Neural progenitor cell (in vitro differentiated cells): ENCODE measurements around the gene FREM1. TPM values are rescaled to one million over a fixed set of nuclear protein-coding genes. Genes with fewer than 3 reads are reported as not detected.

Source experiments
- DNase-seq: peaks from one replicate; pipeline ENCODE4 v3.0.0-alpha.2; 2016; ENCODE audit warnings: low spot score
- H2AFZ ChIP-seq: fragments of 200-600 bp; sonication (generic); replicated peaks from 2 replicates; pipeline ENCODE4 v1.6.1; 2016; ENCODE audit warnings: antibody characterized with exemption
- H3F3A ChIP-seq: fragments of 200-600 bp; sonication (generic); 2 replicates; pipeline ENCODE4 v1.6.1; 2016; ENCODE audit warnings: antibody characterized with exemption, low read depth
- H3K27ac ChIP-seq: fragments of 200-600 bp; sonication (generic); 2 replicates; pipeline ENCODE4 v1.5.1; 2016; ENCODE audit warnings: mild to moderate bottlenecking
- H3K27me3 ChIP-seq: fragments of 200-600 bp; sonication (generic); 2 replicates; pipeline ENCODE4 v1.6.1; 2016; ENCODE audit warnings: mild to moderate bottlenecking, moderate library complexity
- H3K36me3 ChIP-seq: fragments of 200-600 bp; sonication (generic); 2 replicates; pipeline ENCODE4 v1.5.1; 2016
- H3K4me1 ChIP-seq: fragments of 200-600 bp; sonication (generic); 2 replicates; pipeline ENCODE4 v1.6.1; 2016; ENCODE audit warnings: mixed run types
- H3K4me2 ChIP-seq: fragments of 200-600 bp; sonication (generic); 2 replicates; pipeline ENCODE4 v1.6.1; 2016
- H3K4me3 ChIP-seq: fragments of 200-600 bp; sonication (generic); 2 replicates; pipeline ENCODE4 v1.5.1; 2016
- H3K79me2 ChIP-seq: fragments of 200-600 bp; sonication (generic); 2 replicates; pipeline ENCODE4 v1.6.1; 2016; ENCODE audit warnings: low read depth
- H3K9ac ChIP-seq: fragments of 200-600 bp; sonication (generic); 2 replicates; pipeline ENCODE4 v1.6.1; 2016
- H3K9me3 ChIP-seq: fragments of 200-600 bp; sonication (generic); 2 replicates; pipeline ENCODE4 v1.5.1; 2016; ENCODE audit warnings: low read depth
- H4K20me1 ChIP-seq: fragments of 200-600 bp; sonication (generic); 2 replicates; pipeline ENCODE4 v1.6.1; 2016; ENCODE audit warnings: low read depth
- H3K27ac Mint-ChIP-seq: 3 replicates; pipeline ENCODE4 v1.8.0; 2021; ENCODE audit warnings: mixed read lengths
- H3K27me3 Mint-ChIP-seq: 2 replicates; pipeline ENCODE4 v1.8.0; 2022; ENCODE audit warnings: low read depth, mild to moderate bottlenecking, inconsistent platforms, moderate library complexity, mixed read lengths; ENCODE audit not compliant: insufficient read depth
- H3K36me3 Mint-ChIP-seq: 3 replicates; pipeline ENCODE4 v1.8.0; 2021; ENCODE audit warnings: mixed read lengths
- H3K4me1 Mint-ChIP-seq: 3 replicates; pipeline ENCODE4 v1.8.0; 2021; ENCODE audit warnings: mixed read lengths
- H3K4me3 Mint-ChIP-seq: 3 replicates; pipeline ENCODE4 v1.8.0; 2021; ENCODE audit warnings: mild to moderate bottlenecking, moderate library complexity, mixed read lengths
- H3K9me3 Mint-ChIP-seq: 3 replicates; pipeline ENCODE4 v1.8.0; 2020; ENCODE audit warnings: mixed read lengths
- EZH2 ChIP-seq: fragments of 200-600 bp; sonication (generic); IDR thresholded peaks from 2 replicates; pipeline ENCODE4 v1.6.1; 2017; ENCODE audit warnings: antibody characterized with exemption, mild to moderate bottlenecking, moderate library complexity
- EZH2phosphoT487 ChIP-seq: fragments of 200-600 bp; sonication (generic); IDR thresholded peaks from 2 replicates; pipeline ENCODE4 v1.6.1; 2017; ENCODE audit warnings: antibody characterized with exemption
- small RNA-seq: library from RNA; depleted of rRNA; stranded (forward); fragments of <200 nt; gene quantifications from one replicate; pipeline ENCODE3, GENCODE V24; 2015
- total RNA-seq: library from RNA; depleted of rRNA; stranded (reverse); fragments of >200 nt; gene quantifications from 2 replicates; pipeline ENCODE4 v1.2.3, GENCODE V29; 2015; ENCODE audit warnings: low replicate concordance
- TF ChIP-seq, protein P1 (sequence below): fragments of 200-600 bp; sonication (generic); IDR thresholded peaks from 2 replicates; pipeline ENCODE4 v1.5.1; 2017; ENCODE audit warnings: antibody characterized with exemption, mild to moderate bottlenecking

Gene FREM1
- total RNA-seq, 1 donor from 2014 or later: 1.2 TPM

DNA sequence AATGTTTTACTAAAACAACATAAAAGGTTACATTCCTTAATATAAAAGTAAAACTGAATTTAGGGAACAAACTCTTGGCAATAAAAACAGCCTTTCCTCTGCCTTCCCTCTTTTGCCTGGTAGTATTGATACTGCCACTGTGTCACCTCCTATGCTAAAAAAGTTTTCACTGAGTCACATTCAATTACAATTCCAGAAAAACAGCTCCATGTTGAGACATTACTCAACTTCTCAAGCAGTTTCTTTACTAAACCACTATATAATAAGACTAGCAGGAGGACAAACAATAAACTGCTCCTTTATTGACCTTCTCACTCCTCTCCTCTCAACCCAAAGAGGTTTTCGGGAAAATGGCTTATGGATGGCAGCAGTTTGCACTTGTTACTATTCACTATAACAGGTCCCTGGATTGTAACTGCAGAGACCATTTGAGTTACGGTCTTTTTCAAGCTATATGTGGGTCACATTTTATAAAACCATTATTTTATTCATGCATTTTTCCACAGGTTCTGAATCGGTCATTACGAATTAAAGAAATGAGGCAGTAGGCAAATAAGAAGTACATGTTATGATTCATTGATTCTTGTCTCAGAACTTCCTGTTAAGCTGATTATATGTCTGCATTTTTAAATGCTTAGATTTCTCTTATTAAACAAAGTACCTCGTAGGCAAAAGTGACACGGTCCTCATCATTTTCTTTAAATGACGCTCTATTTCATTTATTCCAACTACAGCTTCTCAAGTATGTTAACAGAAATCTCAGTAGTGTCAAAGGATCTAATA is 219.1 kb downstream of the FREM1 start:
- Histone ChIP-seq H4K20me1 (no peaks in the 10 kb centered on the region), H2AFZ (no peak overlapping the region), H3K9me3 (no peaks in the 10 kb centered on the region), H3K36me3 (no peaks in the 10 kb centered on the region), H3K9ac (no peak overlapping the region), H3K4me3 (no peak overlapping the region), H3K4me2 (peak overlapping the region; percentile 24), H3K27me3 (no peaks in the 10 kb centered on the region), H3K4me1 (peaks cover 13% of the 10 kb centered on the region), H3F3A (peaks cover 2% of the 10 kb centered on the region), H3K27ac (no peak overlapping the region), H3K79me2 (peaks cover 33% of the 10 kb centered on the region)
- no peaks in the 10 kb centered on the region for H3K9me3 Mint-ChIP-seq
- no peaks in the 10 kb centered on the region for H3K27me3 Mint-ChIP-seq
- peaks cover 13% of the 10 kb centered on the region for H3K36me3 Mint-ChIP-seq
- H3K4me1 Mint-ChIP-seq: peaks cover 31% of the 10 kb centered on the region
- TF ChIP-seq EZH2phosphoT487: no peak
- TF ChIP-seq, protein P1, sequence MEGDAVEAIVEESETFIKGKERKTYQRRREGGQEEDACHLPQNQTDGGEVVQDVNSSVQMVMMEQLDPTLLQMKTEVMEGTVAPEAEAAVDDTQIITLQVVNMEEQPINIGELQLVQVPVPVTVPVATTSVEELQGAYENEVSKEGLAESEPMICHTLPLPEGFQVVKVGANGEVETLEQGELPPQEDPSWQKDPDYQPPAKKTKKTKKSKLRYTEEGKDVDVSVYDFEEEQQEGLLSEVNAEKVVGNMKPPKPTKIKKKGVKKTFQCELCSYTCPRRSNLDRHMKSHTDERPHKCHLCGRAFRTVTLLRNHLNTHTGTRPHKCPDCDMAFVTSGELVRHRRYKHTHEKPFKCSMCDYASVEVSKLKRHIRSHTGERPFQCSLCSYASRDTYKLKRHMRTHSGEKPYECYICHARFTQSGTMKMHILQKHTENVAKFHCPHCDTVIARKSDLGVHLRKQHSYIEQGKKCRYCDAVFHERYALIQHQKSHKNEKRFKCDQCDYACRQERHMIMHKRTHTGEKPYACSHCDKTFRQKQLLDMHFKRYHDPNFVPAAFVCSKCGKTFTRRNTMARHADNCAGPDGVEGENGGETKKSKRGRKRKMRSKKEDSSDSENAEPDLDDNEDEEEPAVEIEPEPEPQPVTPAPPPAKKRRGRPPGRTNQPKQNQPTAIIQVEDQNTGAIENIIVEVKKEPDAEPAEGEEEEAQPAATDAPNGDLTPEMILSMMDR: no peak
- DNase-seq: no peak
- peak overlapping the region; percentile 24 for H3K4me3 Mint-ChIP-seq
- no peak overlapping the region for H3K27ac Mint-ChIP-seq

DNA sequence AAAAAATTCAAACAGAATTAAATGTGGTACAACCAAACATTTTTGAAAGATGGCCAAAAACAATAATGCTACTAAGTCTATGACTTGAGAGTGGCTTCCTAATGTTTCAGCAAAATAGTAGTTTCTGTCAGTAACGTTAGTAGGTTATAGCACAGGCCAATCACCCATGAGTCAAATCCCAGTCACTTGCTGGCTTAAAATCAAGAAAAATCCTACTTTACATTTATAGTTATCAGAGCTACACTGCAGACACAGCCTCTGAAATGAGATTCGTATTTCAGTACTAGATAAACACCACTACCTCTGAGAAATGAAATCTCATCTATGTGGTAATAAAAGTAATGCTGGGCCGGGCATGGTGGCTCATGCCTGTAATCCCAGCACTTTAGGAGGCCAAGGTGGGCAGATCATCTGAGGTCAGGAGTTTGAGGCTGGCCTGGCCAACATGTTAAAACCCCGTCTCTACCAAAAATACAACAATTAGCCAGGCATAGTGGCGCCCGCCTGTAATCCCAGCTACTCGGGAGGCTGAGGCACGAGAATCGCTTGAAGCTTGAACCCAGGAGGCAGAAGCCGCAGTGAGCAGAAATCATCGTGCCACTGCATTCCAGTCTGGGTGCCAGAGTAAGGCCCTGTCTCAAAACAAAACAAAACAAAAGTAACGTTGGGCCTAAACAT is 223.0 kb downstream of the FREM1 start:
- Histone ChIP-seq H3K4me1 (peaks cover 6% of the 10 kb centered on the region), H3K79me2 (peaks cover 38% of the 10 kb centered on the region), H3K4me2 (no peak overlapping the region), H3K27me3 (no peaks in the 10 kb centered on the region), H3K27ac (no peak overlapping the region), H3K36me3 (no peaks in the 10 kb centered on the region), H2AFZ (no peak overlapping the region), H3K9ac (no peak overlapping the region), H3K9me3 (no peaks in the 10 kb centered on the region), H3F3A (no peaks in the 10 kb centered on the region), H3K4me3 (no peak overlapping the region), H4K20me1 (no peaks in the 10 kb centered on the region)
- Mint-ChIP-seq H3K4me1 (peaks cover 17% of the 10 kb centered on the region), H3K27me3 (no peaks in the 10 kb centered on the region), H3K9me3 (peaks cover 5% of the 10 kb centered on the region), H3K36me3 (peaks cover 26% of the 10 kb centered on the region), H3K27ac (no peak overlapping the region), H3K4me3 (no peak overlapping the region)
- TF ChIP-seq EZH2phosphoT487 (no peak), EZH2 (no peak)
- TF ChIP-seq, protein P1: no peak
- DNase-seq: no peak

DNA sequence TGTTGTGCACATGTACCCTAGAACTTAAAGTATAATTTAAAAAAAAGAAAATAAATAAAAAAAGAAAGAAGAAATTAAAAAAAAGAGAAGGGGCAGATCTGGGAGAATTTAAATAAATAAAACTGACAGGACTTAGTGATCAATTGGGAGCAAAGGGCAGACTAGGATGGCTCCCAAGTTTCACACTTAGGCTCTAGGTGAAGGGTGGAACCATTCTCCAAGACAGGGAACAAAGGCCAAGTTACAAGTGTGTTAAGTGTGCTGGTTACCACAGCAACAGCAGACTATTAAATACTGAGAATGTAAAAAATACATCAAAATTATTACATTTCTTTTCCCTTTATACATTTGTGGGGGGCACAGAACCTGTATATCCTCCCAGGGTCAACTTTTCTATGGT is 224.1 kb downstream of the FREM1 start:
- H3K4me3 ChIP-seq: no peak overlapping the region
- no peak overlapping the region for H3K27ac ChIP-seq
- peaks cover 34% of the 10 kb centered on the region for H3K79me2 ChIP-seq
- H3K9me3 Mint-ChIP-seq: peaks cover 5% of the 10 kb centered on the region
- H3K36me3 ChIP-seq: no peaks in the 10 kb centered on the region
- H4K20me1 ChIP-seq: no peaks in the 10 kb centered on the region
- H3K36me3 Mint-ChIP-seq: peaks cover 30% of the 10 kb centered on the region
- H3K27ac Mint-ChIP-seq: no peak overlapping the region
- no peak for DNase-seq
- H3K9ac ChIP-seq: no peak overlapping the region
- H3K4me3 Mint-ChIP-seq: no peak overlapping the region
- no peaks in the 10 kb centered on the region for H3K27me3 ChIP-seq
- peaks cover 9% of the 10 kb centered on the region for H3K4me1 Mint-ChIP-seq
- no peaks in the 10 kb centered on the region for H3K4me1 ChIP-seq
- no peaks in the 10 kb centered on the region for H3F3A ChIP-seq
- no peak overlapping the region for H2AFZ ChIP-seq
- no peak overlapping the region for H3K4me2 ChIP-seq
- H3K9me3 ChIP-seq: no peaks in the 10 kb centered on the region
- TF ChIP-seq, protein P1: no peak
- H3K27me3 Mint-ChIP-seq: no peaks in the 10 kb centered on the region

Small RNAs within 50 kb of the gene (small RNA-seq; reads per million reads assigned to genes)
- gene RNU6-1260P: not detected

Other genes with a start within 250 kb of the FREM1 start
- gene ZDHHC21, start 217.0 kb downstream of the FREM1 start, total RNA-seq: 14.4 and 22.5 TPM in 2 replicates
- gene CER1, start 187.7 kb downstream of the FREM1 start, total RNA-seq: 0.11 TPM in 1 of 2 replicates, not detected in the other